HG03354 (cell line): Measurements from ENCODE around the gene BEND2.

Experiments
- ATAC-seq: cut with Tn5 transposase; IDR thresholded peaks from one replicate; pipeline ENCODE4 v1.9.1; 2021; ENCODE audit warnings: mild to moderate bottlenecking; ENCODE audit not compliant: unreplicated experiment, poor library complexity, severe bottlenecking

The BEND2 gene

GRCh38 chrX:18146954-18147353 is 73.7 kb downstream of the BEND2 start:
- no peak for ATAC-seq

- ATAC-seq: no peak
Observed at GRCh38 chrX:18146009-18146408, 74.7 kb downstream of the BEND2 start.

- ATAC-seq: no peak
Observed at GRCh38 chrX:18136816-18137215, 83.9 kb downstream of the BEND2 start.

- ATAC-seq: no peak
Observed at GRCh38 chrX:18133605-18134004, 87.1 kb downstream of the BEND2 start.

- ATAC-seq: no peak
Observed at GRCh38 chrX:18129690-18130089, 91.0 kb downstream of the BEND2 start.

GRCh38 chrX:18126971-18127370 is 93.7 kb downstream of the BEND2 start:
- ATAC-seq: no peak

- no peak for ATAC-seq
Observed at GRCh38 chrX:18119856-18120255, 100.8 kb downstream of the BEND2 start.
